ENCODE measurements around the gene ARGFX.

GRCh38 chr3:121592856-121593702, 25.3 kb downstream of the ARGFX start, which contains the start of gene FBXO40:
- no peak for TF ChIP-seq EZH2 (IDR thresholded peaks at IDR 0.05; ENCODE audit: low read depth, unreplicated experiment)
- peak; percentile 56; the same call in 1 of the 2 replicates for TF ChIP-seq POLR2AphosphoS5 (IDR thresholded peaks at IDR 0.05; ENCODE audit: low read depth)
- no peak for TF ChIP-seq EZH2phosphoT487 (IDR thresholded peaks at IDR 0.05; ENCODE audit: unreplicated experiment)
- TF ChIP-seq, protein P1, sequence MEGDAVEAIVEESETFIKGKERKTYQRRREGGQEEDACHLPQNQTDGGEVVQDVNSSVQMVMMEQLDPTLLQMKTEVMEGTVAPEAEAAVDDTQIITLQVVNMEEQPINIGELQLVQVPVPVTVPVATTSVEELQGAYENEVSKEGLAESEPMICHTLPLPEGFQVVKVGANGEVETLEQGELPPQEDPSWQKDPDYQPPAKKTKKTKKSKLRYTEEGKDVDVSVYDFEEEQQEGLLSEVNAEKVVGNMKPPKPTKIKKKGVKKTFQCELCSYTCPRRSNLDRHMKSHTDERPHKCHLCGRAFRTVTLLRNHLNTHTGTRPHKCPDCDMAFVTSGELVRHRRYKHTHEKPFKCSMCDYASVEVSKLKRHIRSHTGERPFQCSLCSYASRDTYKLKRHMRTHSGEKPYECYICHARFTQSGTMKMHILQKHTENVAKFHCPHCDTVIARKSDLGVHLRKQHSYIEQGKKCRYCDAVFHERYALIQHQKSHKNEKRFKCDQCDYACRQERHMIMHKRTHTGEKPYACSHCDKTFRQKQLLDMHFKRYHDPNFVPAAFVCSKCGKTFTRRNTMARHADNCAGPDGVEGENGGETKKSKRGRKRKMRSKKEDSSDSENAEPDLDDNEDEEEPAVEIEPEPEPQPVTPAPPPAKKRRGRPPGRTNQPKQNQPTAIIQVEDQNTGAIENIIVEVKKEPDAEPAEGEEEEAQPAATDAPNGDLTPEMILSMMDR (conservative IDR thresholded peaks at IDR 0.05; ENCODE audit: low read depth in 2 of 2) = peak in 1 of 2 experiments; percentile 76; a peak in 2 of 4 replicates
- TF ChIP-seq ZNF114 (CRISPR knock-in tag; IDR thresholded peaks at IDR 0.05) = no peak
- TF ChIP-seq ZNF331 (CRISPR knock-in tag; IDR thresholded peaks at IDR 0.05; ENCODE audit: low read depth) = no peak
- TF ChIP-seq, protein P2, sequence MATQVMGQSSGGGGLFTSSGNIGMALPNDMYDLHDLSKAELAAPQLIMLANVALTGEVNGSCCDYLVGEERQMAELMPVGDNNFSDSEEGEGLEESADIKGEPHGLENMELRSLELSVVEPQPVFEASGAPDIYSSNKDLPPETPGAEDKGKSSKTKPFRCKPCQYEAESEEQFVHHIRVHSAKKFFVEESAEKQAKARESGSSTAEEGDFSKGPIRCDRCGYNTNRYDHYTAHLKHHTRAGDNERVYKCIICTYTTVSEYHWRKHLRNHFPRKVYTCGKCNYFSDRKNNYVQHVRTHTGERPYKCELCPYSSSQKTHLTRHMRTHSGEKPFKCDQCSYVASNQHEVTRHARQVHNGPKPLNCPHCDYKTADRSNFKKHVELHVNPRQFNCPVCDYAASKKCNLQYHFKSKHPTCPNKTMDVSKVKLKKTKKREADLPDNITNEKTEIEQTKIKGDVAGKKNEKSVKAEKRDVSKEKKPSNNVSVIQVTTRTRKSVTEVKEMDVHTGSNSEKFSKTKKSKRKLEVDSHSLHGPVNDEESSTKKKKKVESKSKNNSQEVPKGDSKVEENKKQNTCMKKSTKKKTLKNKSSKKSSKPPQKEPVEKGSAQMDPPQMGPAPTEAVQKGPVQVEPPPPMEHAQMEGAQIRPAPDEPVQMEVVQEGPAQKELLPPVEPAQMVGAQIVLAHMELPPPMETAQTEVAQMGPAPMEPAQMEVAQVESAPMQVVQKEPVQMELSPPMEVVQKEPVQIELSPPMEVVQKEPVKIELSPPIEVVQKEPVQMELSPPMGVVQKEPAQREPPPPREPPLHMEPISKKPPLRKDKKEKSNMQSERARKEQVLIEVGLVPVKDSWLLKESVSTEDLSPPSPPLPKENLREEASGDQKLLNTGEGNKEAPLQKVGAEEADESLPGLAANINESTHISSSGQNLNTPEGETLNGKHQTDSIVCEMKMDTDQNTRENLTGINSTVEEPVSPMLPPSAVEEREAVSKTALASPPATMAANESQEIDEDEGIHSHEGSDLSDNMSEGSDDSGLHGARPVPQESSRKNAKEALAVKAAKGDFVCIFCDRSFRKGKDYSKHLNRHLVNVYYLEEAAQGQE (IDR thresholded peaks at IDR 0.05; ENCODE audit: unreplicated experiment) = no peak
